ENCODE results near the gene C20orf96.
"Not testable (repeated sequence)": the region's sequence is repeated elsewhere in the genome, so short reads cannot be mapped to it uniquely, and the experiment has no call there.

The C20orf96 gene

GRCh38 chr20:290084-290831, at the start of gene C20orf96:
C20orf96 (minus strand) TSS chr20:290750; CDS start chr20:290610, 140 bp downstream.
- DNase-seq = peak; percentile 94

GRCh38 chr20:336040-336439, 45.5 kb upstream of the C20orf96 start:
- DNase-seq = not testable (repeated sequence)

GRCh38 chr20:334578-334977, 44.0 kb upstream of the C20orf96 start:
- no peak for DNase-seq

- peak; percentile 66 for DNase-seq
These were observed 39.9 kb upstream of the C20orf96 start for GRCh38 chr20:330233-331149.

- DNase-seq = no peak
These were observed 39.3 kb upstream of the C20orf96 start for GRCh38 chr20:329851-330232.

GRCh38 chr20:328975-329695, 38.6 kb upstream of the C20orf96 start:
- DNase-seq = no peak

- DNase-seq = peak; percentile 44
These were observed 37.8 kb upstream of the C20orf96 start for GRCh38 chr20:328027-328974.

- peak; percentile 94 for DNase-seq
These were observed 36.9 kb upstream of the C20orf96 start for GRCh38 chr20:327186-328026.

GRCh38 chr20:326645-327185, 36.2 kb upstream of the C20orf96 start:
- no peak for DNase-seq

GRCh38 chr20:325889-326644, 35.5 kb upstream of the C20orf96 start:
- DNase-seq = peak; percentile 85

GRCh38 chr20:325045-325888, 34.7 kb upstream of the C20orf96 start, which contains the start of gene SOX12:
SOX12 (plus strand) TSS chr20:325552; CDS start chr20:325925, 373 bp downstream.
- DNase-seq = peak; percentile 98

GRCh38 chr20:324177-325044, 33.9 kb upstream of the C20orf96 start:
- DNase-seq = peak; percentile 92

GRCh38 chr20:316316-317068, 25.9 kb upstream of the C20orf96 start:
- no peak for DNase-seq

- no peak for DNase-seq
These were observed 23.4 kb upstream of the C20orf96 start for GRCh38 chr20:313948-314347.

- no peak for DNase-seq
These were observed 22.9 kb upstream of the C20orf96 start for GRCh38 chr20:313402-313801.

GRCh38 chr20:312866-313265, 22.3 kb upstream of the C20orf96 start:
- no peak for DNase-seq

- DNase-seq = no peak
These were observed 21.5 kb upstream of the C20orf96 start for GRCh38 chr20:312067-312466.

Data from femur (tissue), 1 donor.